Lung (tissue), 12 donors: ENCODE results near the gene PSEN1. TPM values are rescaled to one million over a fixed set of nuclear protein-coding genes. Genes with fewer than 3 reads are reported as not detected.

Experiments used
- ATAC-seq: fragments of 200-7000 bp; cut with Tn5 transposase; one replicate; pipeline ENCODE4 v1.9.1; 2020; ENCODE audit warnings: moderate number of reproducible peaks; ENCODE audit not compliant: insufficient read depth, low FRiP score
- DNase-seq, 3 donors: peaks; one replicate each; pipeline ENCODE4 v3.0.0-alpha.2; 2013 to 2017
- H3K27ac ChIP-seq, 2 donors: one replicate each; pipeline ENCODE4 v1.5.1; 2013; ENCODE audit warnings: mild to moderate bottlenecking in 2 of 2, moderate library complexity in 2 of 2, control low read depth in 1 of 2, inconsistent platforms in 1 of 2, low read depth in 1 of 2, low read length in 1 of 2
- H3K27me3 ChIP-seq, 3 donors: one replicate each; pipeline ENCODE4 v1.5.1; 2013; ENCODE audit warnings: low read length in 2 of 3; ENCODE audit not compliant: control insufficient read depth in 3 of 3, insufficient read depth in 3 of 3
- H3K36me3 ChIP-seq, 4 donors: one replicate each; pipeline ENCODE4 v1.5.1; 2013; ENCODE audit warnings: low read length in 4 of 4, mild to moderate bottlenecking in 1 of 4, moderate library complexity in 1 of 4; ENCODE audit not compliant: control insufficient read depth in 4 of 4, insufficient read depth in 4 of 4
- H3K4me1 ChIP-seq, 5 donors: one replicate each; pipeline ENCODE4 v1.5.1; 2013; ENCODE audit warnings: low read length in 5 of 5, mild to moderate bottlenecking in 2 of 5, moderate library complexity in 1 of 5; ENCODE audit not compliant: control insufficient read depth in 5 of 5, insufficient read depth in 5 of 5
- H3K4me3 ChIP-seq: one replicate; pipeline ENCODE4 v1.5.1; 2013; ENCODE audit warnings: mild to moderate bottlenecking, control low read depth, moderate library complexity
- H3K9ac ChIP-seq, 2 donors: one replicate each; pipeline ENCODE4 v1.5.1; 2013; ENCODE audit warnings: low read length in 2 of 2, control low read depth in 1 of 2; ENCODE audit not compliant: insufficient read depth in 1 of 2
- H3K9me3 ChIP-seq, 4 donors: one replicate each; pipeline ENCODE4 v1.5.1; 2013; ENCODE audit warnings: low read length in 3 of 4, mild to moderate bottlenecking in 1 of 4, moderate library complexity in 1 of 4; ENCODE audit not compliant: control insufficient read depth in 4 of 4, insufficient read depth in 3 of 4
- CTCF ChIP-seq: IDR thresholded peaks from 2 replicates; pipeline ENCODE4 v1.5.1; 2012; ENCODE audit warnings: mild to moderate bottlenecking; ENCODE audit errors: control extremely low read depth, extremely low read depth
- WGBS, 2 donors: extraction: QIAGEN DNeasy Blood & Tissue Kit; methylation state at CpG; one replicate each; pipeline ENCODE4 v1.1.7; 2013; 5-methylcytosine and 5-hydroxymethylcytosine counted together
- polyA plus RNA-seq, 2 donors: library from polyadenylated mRNA; stranded (reverse); fragments of 200-250 nt; gene quantifications; one replicate each; pipeline ENCODE4 v1.2.1, GENCODE V29; 2013
- total RNA-seq, 2 donors: library from RNA; depleted of rRNA in 1 of 2; stranded (reverse); fragments of >200 nt in 1 of 2; gene quantifications; one replicate each; pipeline ENCODE4 v1.2.1, GENCODE V29; 2014 to 2021
- donor health status: control.
- donor health status: control.
- donor health status: Bipolar disorder and iron deficiency.
- donor health status: healthy.
- donor health status: DM: yes; HTN: yes; CAD: no.

The PSEN1 gene
- total and polyA plus RNA-seq, 4 donors, result 33.6 to 64.7 (median 50.6) TPM

- DNase-seq, result no peak
- WGBS, 2 donors, result 98 to 99% methylated on average over 2 of the region's 2 CpGs
- no peaks in the 10 kb centered on the region for H3K9me3 ChIP-seq
- no peak overlapping the region for H3K4me3 ChIP-seq
- no peaks in the 10 kb centered on the region for H3K36me3 ChIP-seq
- H3K4me1 ChIP-seq, result peaks cover 0 to 22% (median 13%) of the 10 kb centered on the region in 5 donors
- no peak for ATAC-seq
- H3K27me3 ChIP-seq, result peaks cover 0 to 9% (median 9%) of the 10 kb centered on the region in 3 donors
- H3K27ac ChIP-seq, result no peak overlapping the region
- no peak for TF ChIP-seq CTCF
- H3K9ac ChIP-seq, result no peak overlapping the region
Measured at GRCh38 chr14:73243748-73244147, 107.4 kb downstream of the PSEN1 start.

- WGBS, 2 donors, result 60 to 81% methylated on average over 14 of the region's 14 CpGs
- ATAC-seq, result no peak
- DNase-seq, result no peak
- Histone ChIP-seq H3K36me3 (no peaks in the 10 kb centered on the region), H3K27ac (no peak overlapping the region), H3K4me3 (no peak overlapping the region), H3K9me3 (no peaks in the 10 kb centered on the region), H3K27me3 (peaks cover 0 to 5% (median 3%) of the 10 kb centered on the region in 3 donors), H3K4me1 (peaks cover 0 to 13% (median 7%) of the 10 kb centered on the region in 5 donors), H3K9ac (no peak overlapping the region)
- TF ChIP-seq CTCF, result no peak
Measured at GRCh38 chr14:73244541-73245290, 108.4 kb downstream of the PSEN1 start.

GRCh38 chr14:73245480-73246325 lies 109.4 kb downstream of the PSEN1 start:
- H3K9ac ChIP-seq, result peak overlapping the region in 1 of 2 donors; percentile 38
- ATAC-seq (peak; percentile 76), DNase-seq (peak; percentile 58 to 78 (median 62))

More at GRCh38 chr14:73245480-73246325, 109.4 kb downstream of the PSEN1 start:
- Histone ChIP-seq H3K4me3 (peak overlapping the region; percentile 41), H3K4me1 (peaks cover 0 to 10% (median 5%) of the 10 kb centered on the region in 5 donors), H3K27ac (no peak overlapping the region), H3K9me3 (no peaks in the 10 kb centered on the region), H3K36me3 (no peaks in the 10 kb centered on the region), H3K27me3 (no peaks in the 10 kb centered on the region)
- TF ChIP-seq CTCF, result no peak
- WGBS, 2 donors, result 9 to 10% methylated on average over 55 to 64 of the region's 64 CpGs
